Neural cell (in vitro differentiated cells): ENCODE data around the gene RASAL1. TPM values are rescaled to one million over a fixed set of nuclear protein-coding genes. Genes with fewer than 3 reads are reported as not detected.

Experiments
- H2AFZ ChIP-seq: fragments of 200-600, 300-800 bp; sonication (generic), shearing (Covaris generic); 2 replicates; pipeline ENCODE4 v1.6.0; 2014; ENCODE audit warnings: low read depth, mild to moderate bottlenecking, antibody characterized with exemption, low read length, moderate library complexity
- H3F3A ChIP-seq: fragments of 200-600 bp; shearing (Covaris generic); 2 replicates; pipeline ENCODE4 v1.6.1; 2016; ENCODE audit warnings: mild to moderate bottlenecking, moderate library complexity, mixed read lengths, antibody characterized with exemption, low read length; ENCODE audit not compliant: insufficient read depth, poor library complexity, severe bottlenecking
- H3K27ac ChIP-seq: fragments of 200-600, 300-800 bp; sonication (generic), shearing (Covaris generic); 2 replicates; pipeline ENCODE4 v1.5.1; 2014; ENCODE audit warnings: mild to moderate bottlenecking, low read length, moderate library complexity
- H3K27me3 ChIP-seq: fragments of 300-800, 200-600 bp; sonication (generic), shearing (Covaris generic); 2 replicates; pipeline ENCODE4 v1.6.0; 2014; ENCODE audit warnings: mild to moderate bottlenecking, low read depth, low read length, moderate library complexity; ENCODE audit not compliant: insufficient read depth
- H3K36me3 ChIP-seq: fragments of 300-800, 200-600 bp; sonication (generic), shearing (Covaris generic); 2 replicates; pipeline ENCODE4 v1.5.1; 2014; ENCODE audit warnings: mild to moderate bottlenecking, antibody characterized with exemption, low read length, moderate library complexity; ENCODE audit not compliant: insufficient read depth
- H3K4me2 ChIP-seq: fragments of 300-800, 200-600 bp; sonication (generic), shearing (Covaris generic); 2 replicates; pipeline ENCODE4 v1.6.0; 2014; ENCODE audit warnings: mild to moderate bottlenecking, low read length
- H3K4me3 ChIP-seq: fragments of 300-800, 200-600 bp; sonication (generic), shearing (Covaris generic); 2 replicates; pipeline ENCODE4 v1.5.1; 2014; ENCODE audit warnings: mild to moderate bottlenecking, low read length, moderate library complexity
- H3K79me2 ChIP-seq: fragments of 200-600 bp; shearing (Covaris generic); replicated peaks from 2 replicates; pipeline ENCODE4 v1.6.0; 2014; ENCODE audit warnings: mild to moderate bottlenecking, low read length, moderate library complexity; ENCODE audit not compliant: insufficient read depth
- H3K9ac ChIP-seq: fragments of 300-800, 200-600 bp; sonication (generic), shearing (Covaris generic); 2 replicates; pipeline ENCODE4 v1.6.1; 2016; ENCODE audit warnings: mild to moderate bottlenecking, low read length, mixed read lengths
- H3K9me2 ChIP-seq: fragments of 200-600 bp; shearing (Covaris generic); 2 replicates; pipeline ENCODE4 v1.6.1; 2016; ENCODE audit warnings: mild to moderate bottlenecking, low read length, mixed read lengths; ENCODE audit not compliant: insufficient read depth
- H3K9me3 ChIP-seq: fragments of 200-600, 300-800 bp; sonication (generic), shearing (Covaris generic); 2 replicates; pipeline ENCODE4 v1.6.1; 2016; ENCODE audit warnings: mild to moderate bottlenecking, mixed run types, low read length, moderate library complexity, mixed read lengths
- H4K20me1 ChIP-seq: fragments of 200-600 bp; shearing (Covaris generic); 2 replicates; pipeline ENCODE4 v1.6.1; 2016; ENCODE audit warnings: mild to moderate bottlenecking, mixed run types; ENCODE audit not compliant: insufficient read depth
- CTCF ChIP-seq: fragments of 450-650 bp; IDR thresholded peaks from 2 replicates; pipeline ENCODE4 v1.5.1; 2014; ENCODE audit warnings: antibody characterized with exemption, mild to moderate bottlenecking, moderate library complexity; ENCODE audit not compliant: poor library complexity, severe bottlenecking
- EP300 ChIP-seq: fragments of 450-650 bp; conservative IDR thresholded peaks from 2 replicates; pipeline ENCODE4 v1.6.1; 2014; ENCODE audit warnings: antibody characterized with exemption, mild to moderate bottlenecking, moderate library complexity; ENCODE audit not compliant: poor library complexity, severe bottlenecking
- EZH2 ChIP-seq: fragments of 200-600, 300-800 bp; shearing (Covaris generic), sonication (generic); IDR thresholded peaks from 2 replicates; pipeline ENCODE4 v1.6.1; 2014; ENCODE audit warnings: antibody characterized with exemption, low read length, borderline replicate concordance, mild to moderate bottlenecking; ENCODE audit not compliant: insufficient read depth, poor library complexity, severe bottlenecking
- MXI1 ChIP-seq: fragments of 450-650 bp; conservative IDR thresholded peaks from 2 replicates; pipeline ENCODE4 v1.6.1; 2014; ENCODE audit warnings: antibody characterized with exemption, mild to moderate bottlenecking; ENCODE audit not compliant: poor library complexity, severe bottlenecking
- POLR2AphosphoS5 ChIP-seq: IDR thresholded peaks from 2 replicates; pipeline ENCODE4 v1.6.1; 2012
- RAD21 ChIP-seq: fragments of 450-650 bp; conservative IDR thresholded peaks from 2 replicates; pipeline ENCODE4 v1.6.1; 2014; ENCODE audit warnings: antibody characterized with exemption, mild to moderate bottlenecking, moderate library complexity
- SMC3 ChIP-seq: fragments of 450-650 bp; conservative IDR thresholded peaks from 2 replicates; pipeline ENCODE4 v1.6.1; 2014; ENCODE audit warnings: antibody characterized with exemption, mild to moderate bottlenecking, moderate library complexity; ENCODE audit not compliant: poor library complexity
- TAF1 ChIP-seq: IDR thresholded peaks from 2 replicates; pipeline ENCODE4 v1.6.1; 2012; ENCODE audit warnings: low read depth
- polyA plus RNA-seq: library from polyadenylated mRNA; depleted of rRNA; stranded (reverse); fragments of >200 nt; gene quantifications from 2 replicates; pipeline ENCODE4 v1.2.3, GENCODE V29; 2014
- TF ChIP-seq, protein P1 (sequence below): IDR thresholded peaks from 2 replicates; pipeline ENCODE4 v1.6.1; 2012; ENCODE audit warnings: borderline replicate concordance

The RASAL1 gene
- polyA plus RNA-seq, 1 donor from 2014 or later: 0.15 TPM

DNA sequence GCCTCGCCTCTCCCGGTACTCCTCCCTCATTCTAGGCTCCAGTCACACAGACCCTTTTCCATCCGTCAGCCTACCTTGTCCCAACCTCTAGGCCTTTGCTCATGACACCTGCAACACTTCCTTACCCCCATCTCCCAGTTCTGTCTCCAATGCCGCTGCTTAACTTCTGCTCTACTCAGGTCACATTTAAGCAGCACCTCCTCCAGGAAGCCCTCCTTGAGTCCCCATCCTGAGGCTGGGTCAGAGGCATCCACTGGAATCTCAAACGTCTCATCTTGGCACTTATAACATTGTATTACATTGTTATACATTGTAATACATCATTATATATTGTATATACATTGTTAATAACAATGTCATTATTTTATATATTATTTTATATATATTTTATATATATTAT lies 32.8 kb downstream of the RASAL1 start:
- TF ChIP-seq POLR2AphosphoS5 (no peak), EP300 (no peak), RAD21 (no peak), TAF1 (no peak), MXI1 (no peak), CTCF (no peak), EZH2 (no peak), SMC3 (no peak)
- TF ChIP-seq, protein P1, sequence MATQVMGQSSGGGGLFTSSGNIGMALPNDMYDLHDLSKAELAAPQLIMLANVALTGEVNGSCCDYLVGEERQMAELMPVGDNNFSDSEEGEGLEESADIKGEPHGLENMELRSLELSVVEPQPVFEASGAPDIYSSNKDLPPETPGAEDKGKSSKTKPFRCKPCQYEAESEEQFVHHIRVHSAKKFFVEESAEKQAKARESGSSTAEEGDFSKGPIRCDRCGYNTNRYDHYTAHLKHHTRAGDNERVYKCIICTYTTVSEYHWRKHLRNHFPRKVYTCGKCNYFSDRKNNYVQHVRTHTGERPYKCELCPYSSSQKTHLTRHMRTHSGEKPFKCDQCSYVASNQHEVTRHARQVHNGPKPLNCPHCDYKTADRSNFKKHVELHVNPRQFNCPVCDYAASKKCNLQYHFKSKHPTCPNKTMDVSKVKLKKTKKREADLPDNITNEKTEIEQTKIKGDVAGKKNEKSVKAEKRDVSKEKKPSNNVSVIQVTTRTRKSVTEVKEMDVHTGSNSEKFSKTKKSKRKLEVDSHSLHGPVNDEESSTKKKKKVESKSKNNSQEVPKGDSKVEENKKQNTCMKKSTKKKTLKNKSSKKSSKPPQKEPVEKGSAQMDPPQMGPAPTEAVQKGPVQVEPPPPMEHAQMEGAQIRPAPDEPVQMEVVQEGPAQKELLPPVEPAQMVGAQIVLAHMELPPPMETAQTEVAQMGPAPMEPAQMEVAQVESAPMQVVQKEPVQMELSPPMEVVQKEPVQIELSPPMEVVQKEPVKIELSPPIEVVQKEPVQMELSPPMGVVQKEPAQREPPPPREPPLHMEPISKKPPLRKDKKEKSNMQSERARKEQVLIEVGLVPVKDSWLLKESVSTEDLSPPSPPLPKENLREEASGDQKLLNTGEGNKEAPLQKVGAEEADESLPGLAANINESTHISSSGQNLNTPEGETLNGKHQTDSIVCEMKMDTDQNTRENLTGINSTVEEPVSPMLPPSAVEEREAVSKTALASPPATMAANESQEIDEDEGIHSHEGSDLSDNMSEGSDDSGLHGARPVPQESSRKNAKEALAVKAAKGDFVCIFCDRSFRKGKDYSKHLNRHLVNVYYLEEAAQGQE: no peak
- no peak overlapping the region for H3K4me3 ChIP-seq
- H3K36me3 ChIP-seq: no peaks in the 10 kb centered on the region
- no peak overlapping the region for H3K27ac ChIP-seq
- no peaks in the 10 kb centered on the region for H3F3A ChIP-seq
- no peaks in the 10 kb centered on the region for H3K9me2 ChIP-seq
- no peak overlapping the region for H3K9ac ChIP-seq
- no peak overlapping the region for H2AFZ ChIP-seq
- peaks cover 10% of the 10 kb centered on the region for H3K27me3 ChIP-seq
- H3K9me3 ChIP-seq: no peaks in the 10 kb centered on the region
- H3K79me2 ChIP-seq: no peaks in the 10 kb centered on the region
- no peaks in the 10 kb centered on the region for H4K20me1 ChIP-seq
- H3K4me2 ChIP-seq: no peak overlapping the region

DNA sequence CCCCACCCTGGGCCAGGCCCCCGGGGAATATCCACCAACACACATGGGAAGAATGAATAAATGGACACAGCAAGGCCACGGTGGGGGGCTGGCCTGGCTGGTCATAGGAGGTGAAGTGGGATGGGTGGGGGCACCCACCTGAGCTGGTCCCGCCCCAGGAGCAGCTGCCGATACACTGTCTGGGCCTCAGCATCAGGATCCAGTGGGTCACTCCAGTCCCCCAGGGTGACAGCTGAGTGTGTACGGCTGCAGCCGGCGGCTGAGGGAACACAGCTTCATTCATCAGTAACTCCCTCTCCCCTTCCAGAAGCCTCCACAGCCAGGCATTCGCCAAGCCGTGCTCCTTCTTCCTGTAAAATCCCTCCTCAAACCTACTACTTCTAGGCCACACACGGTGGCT lies 33.8 kb downstream of the RASAL1 start:
- Histone ChIP-seq H3K27ac (no peak overlapping the region), H3K36me3 (no peaks in the 10 kb centered on the region), H3K9me2 (no peaks in the 10 kb centered on the region), H2AFZ (no peak overlapping the region), H3K27me3 (peaks cover 10% of the 10 kb centered on the region), H3K79me2 (no peaks in the 10 kb centered on the region), H3K9ac (no peak overlapping the region), H4K20me1 (no peaks in the 10 kb centered on the region), H3K4me2 (no peak overlapping the region), H3K9me3 (no peaks in the 10 kb centered on the region), H3K4me3 (no peak overlapping the region), H3F3A (no peaks in the 10 kb centered on the region)
- TF ChIP-seq TAF1 (no peak), SMC3 (no peak), POLR2AphosphoS5 (no peak), EP300 (no peak), RAD21 (no peak), EZH2 (no peak), CTCF (no peak), MXI1 (no peak)
- TF ChIP-seq, protein P1: no peak
